ENCODE results near the gene AKT3.

DNA sequence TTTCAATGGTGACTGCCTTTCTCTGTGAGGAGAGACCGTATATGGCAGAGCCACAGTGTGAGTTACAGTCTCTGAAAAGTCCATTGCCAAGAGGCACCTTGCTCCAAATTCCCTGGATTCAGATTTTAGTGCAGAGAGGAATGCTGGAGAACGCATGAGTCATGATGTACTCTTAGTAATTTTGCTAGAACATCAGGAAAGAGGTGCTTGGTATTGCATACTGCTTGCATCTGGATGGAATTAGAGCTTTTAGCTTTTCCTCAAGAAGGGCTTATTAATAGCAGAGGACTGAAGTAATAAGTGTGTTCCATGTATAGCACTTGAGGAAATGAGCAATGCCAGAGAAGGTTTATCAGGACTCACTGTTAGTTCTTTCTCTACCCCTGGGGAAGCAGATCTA, 40.5 kb upstream of the AKT3 start:
- TF ChIP-seq POLR2A (IDR thresholded peaks at IDR 0.05; ENCODE audit: low read depth, low read length) = no peak
- no peak for TF ChIP-seq POLR2AphosphoS5 (IDR thresholded peaks at IDR 0.05; ENCODE audit: low read depth, low read length)
- TF ChIP-seq TAF1 (IDR thresholded peaks at IDR 0.05; ENCODE audit: low read depth, low read length) = no peak
- no peak for TF ChIP-seq PAX5 (IDR thresholded peaks at IDR 0.05; ENCODE audit: insufficient read depth, low read length, severe bottlenecking)
- TF ChIP-seq POU2F2 (IDR thresholded peaks at IDR 0.05; ENCODE audit: low read depth, low read length) = no peak

Measured in GM12891 (cell line).